HG02623 (cell line): ENCODE results near the gene SLC2A4.

ENCODE experiments used
- ATAC-seq: cut with Tn5 transposase; IDR thresholded peaks from one replicate; pipeline ENCODE4 v1.9.1; 2021; ENCODE audit warnings: moderate library complexity; ENCODE audit not compliant: unreplicated experiment

SLC2A4 gene

GRCh38 chr17:7246779-7247178 is 34.7 kb upstream of the SLC2A4 start:
- no peak for ATAC-seq

DNA sequence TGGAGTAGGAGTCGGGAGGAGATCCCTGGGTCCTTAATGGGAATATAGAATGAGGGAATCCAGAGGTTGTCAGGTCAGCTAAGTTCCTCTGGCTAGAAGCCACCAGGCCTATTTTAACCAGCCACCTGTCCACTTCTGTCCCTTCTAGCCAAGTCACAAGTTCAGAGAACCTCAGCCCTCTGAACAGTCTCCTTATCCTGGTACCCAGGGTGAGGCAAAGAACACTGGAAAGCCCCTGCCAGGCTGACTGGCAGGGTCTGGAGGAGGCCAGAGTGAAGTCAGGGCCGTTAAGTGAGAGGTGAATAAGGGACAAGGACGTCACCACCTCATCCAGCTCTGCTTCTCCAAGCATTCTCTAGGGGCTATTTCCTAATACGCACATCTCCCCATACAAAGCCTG is 32.7 kb upstream of the SLC2A4 start:
- no peak for ATAC-seq

- no peak for ATAC-seq
Measured at GRCh38 chr17:7249214-7249613, 32.3 kb upstream of the SLC2A4 start.

DNA sequence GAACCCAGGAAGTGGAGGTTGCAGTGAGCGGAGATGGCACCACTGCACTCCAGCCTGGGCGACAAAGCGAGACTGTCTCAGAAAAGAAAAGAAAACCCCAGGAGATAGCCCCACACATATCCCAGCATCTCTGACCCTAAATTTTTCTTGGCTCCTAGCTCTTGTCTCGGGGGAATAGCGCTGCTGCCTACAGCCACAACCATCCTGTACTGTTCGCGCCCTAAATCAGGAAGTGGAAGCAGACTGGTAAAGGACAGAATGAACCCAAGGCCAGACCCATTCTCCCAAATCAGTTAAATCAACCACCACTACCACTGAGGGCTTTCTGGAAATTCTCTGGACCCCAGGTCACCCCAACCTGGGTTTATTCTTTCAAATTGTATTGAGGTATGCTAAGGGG is 31.7 kb upstream of the SLC2A4 start:
- ATAC-seq = no peak

- ATAC-seq = no peak
Measured at GRCh38 chr17:7250695-7251627, 30.6 kb upstream of the SLC2A4 start.

DNA sequence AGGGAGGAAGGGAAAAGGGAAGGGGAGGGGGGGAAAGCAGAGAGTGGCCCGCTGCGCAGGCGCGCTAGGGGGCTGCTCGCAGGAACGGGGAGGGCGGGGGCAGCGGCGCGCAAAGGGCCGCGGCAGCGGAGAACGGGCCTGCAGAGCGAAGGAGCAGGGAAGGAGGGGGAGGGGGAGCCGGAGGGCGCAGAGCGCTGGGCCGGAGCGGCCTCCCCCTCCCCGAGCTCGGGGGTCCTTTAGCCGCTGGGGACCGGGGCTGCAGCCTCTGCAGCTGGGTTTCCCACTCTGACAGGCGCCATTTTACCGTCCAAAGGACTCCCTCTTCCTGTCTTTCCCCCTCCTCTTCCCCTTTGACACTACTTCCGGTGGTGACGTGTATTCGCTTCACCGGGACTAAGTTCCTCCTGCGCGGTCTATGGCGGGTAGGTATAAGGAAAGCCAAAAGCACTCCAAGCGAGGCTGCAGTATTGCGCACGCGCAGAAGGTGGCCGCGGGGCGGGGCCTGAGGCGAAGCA is 29.8 kb upstream of the SLC2A4 start, which contains the start of gene CTDNEP1:
CTDNEP1 (minus strand) TSS at position 74 of the 515 bp plus-strand sequence. CDS start 438 bp downstream, outside the sequence.
- peak; percentile 79 for ATAC-seq

GRCh38 chr17:7252176-7253043 is 29.1 kb upstream of the SLC2A4 start, which contains the start of gene ELP5:
ELP5 (plus strand) TSS chr17:7252215; CDS start chr17:7252551, 336 bp downstream.
- ATAC-seq = peak; percentile 40

GRCh38 chr17:7253082-7253481 is 28.4 kb upstream of the SLC2A4 start:
- ATAC-seq = no peak

- ATAC-seq = no peak
Measured at GRCh38 chr17:7254511-7254910, 27.0 kb upstream of the SLC2A4 start.

- no peak for ATAC-seq
Measured at GRCh38 chr17:7256766-7257456, 24.6 kb upstream of the SLC2A4 start.

- ATAC-seq = no peak
Measured at GRCh38 chr17:7258731-7259554, 22.6 kb upstream of the SLC2A4 start.

DNA sequence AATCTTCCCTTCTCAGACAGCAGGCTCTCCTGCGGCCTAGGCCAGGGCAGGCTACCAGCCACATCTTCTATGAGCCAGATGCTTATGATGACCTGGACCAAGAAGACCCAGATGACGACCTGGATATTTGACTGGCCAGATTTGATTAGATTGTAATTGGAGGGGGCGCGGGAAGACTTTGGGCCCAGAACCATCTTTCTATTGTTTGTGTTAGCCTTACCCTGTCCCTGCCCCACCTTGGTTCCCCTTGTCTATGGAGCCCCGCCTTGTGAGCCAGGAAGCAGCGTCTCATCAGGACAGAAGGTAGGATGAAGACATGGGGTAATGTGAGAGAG is 22.0 kb upstream of the SLC2A4 start:
- no peak for ATAC-seq

GRCh38 chr17:7260151-7260550 is 21.4 kb upstream of the SLC2A4 start:
- ATAC-seq = no peak

DNA sequence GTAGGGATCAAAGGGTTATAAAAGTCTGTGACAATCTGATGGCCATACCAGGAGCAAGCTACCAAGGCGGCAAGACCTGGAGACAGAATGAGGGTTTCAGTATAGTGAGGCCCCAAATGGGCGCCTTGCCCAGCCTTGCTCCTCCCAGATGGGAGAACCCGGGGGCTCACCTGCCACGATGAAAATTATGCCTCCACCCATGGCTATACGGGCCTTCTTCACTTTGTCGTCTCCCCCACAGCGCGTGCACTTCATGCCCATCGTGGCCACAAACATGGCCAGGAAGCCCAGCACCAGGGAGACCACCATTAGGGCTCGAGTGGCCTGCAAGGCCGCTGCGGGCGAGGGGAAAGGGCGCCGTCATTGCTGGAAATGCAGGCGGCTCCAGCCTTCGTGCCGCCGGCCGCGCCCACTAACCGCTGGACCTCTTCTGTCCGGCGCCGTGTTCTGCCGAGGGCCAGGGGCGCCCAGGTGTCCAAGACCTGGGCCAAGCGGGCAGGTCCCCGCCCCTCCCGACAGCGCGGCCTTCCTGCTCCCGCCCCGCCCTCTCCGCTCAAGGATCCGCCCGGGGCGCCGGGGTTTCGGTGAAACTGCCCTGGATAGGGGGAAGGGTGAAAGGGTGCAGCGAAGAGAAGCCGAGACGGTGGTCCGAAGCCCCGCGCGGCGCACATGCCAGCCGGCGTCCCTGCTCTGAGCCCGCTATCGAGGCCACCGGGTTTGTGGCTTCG is 20.7 kb upstream of the SLC2A4 start:
- ATAC-seq = no peak

DNA sequence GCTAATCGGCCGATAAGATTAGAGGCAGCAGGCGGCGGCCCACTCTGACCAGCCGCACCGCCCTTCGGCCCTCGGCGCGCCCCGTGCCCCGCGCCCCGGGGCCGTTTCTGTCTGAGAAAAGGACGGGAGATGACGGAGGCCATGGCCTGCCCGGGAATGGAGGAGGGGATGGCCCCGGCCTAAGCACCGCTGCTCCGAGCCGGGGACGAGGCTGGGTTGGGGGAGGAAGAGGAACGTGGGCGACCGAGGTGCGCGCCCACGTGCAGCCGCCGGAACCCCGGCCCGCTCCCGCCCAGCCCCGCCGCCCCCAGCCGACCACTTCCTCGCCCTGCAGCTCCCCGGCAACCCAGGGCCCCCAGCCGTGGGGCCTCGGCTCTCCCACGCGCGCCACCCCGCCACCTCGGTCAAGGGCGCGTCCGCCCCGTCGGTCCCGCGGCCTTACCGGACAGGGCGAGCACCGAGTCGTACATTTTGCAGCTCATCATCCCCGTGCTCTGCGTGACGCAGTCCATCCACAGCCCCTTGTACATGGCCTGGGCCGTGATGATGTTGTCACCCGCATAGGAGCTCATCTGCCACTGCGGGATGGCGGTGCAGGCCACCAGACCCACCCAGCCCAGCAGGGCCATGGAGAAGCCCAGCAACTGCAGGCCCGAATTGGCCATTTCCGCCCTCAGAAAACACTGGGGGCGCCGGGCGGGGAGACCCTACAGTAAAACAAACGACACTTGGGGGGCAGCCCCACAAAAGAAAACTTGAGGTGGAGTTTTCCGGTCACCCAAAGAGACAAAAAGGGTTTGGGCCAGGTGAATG is 19.9 kb upstream of the SLC2A4 start:
- ATAC-seq = no peak

DNA sequence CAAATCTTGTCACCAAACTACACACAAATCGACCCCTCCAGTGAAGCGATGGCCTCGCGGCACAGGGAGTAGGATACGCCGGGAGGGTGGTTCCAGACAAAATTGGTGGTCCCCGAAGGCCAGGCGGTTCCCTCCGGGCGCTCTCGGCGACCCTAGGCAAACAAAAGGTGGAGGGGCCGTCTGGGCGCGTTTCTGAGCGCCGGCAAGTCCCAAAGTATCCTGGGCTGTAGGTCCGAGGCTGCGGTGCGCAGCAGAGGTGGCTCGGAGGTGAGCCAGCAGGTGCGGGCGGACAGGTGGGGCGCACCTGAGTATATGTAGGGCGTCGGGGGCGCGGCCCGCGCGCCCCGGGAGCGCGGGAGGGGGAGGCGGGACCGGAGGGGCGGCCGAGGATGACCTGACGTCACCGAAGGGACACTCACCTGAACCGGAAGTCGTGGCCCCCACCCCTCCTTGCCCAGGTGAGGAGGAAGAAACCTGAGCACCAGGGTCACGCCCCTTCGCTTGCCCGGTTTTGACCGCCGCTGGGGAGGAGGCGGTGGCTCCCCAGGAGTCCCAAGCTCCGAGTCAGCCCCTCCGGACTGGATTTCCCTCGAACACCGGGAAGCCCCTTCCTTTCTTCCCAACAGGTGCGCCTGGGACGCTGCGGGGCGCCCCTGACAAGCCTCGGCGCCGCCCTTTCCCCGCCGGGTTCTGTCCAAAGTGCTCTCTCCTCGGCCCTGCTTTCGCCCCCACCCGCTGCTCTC is 19.2 kb upstream of the SLC2A4 start, which contains the start of gene CLDN7:
CLDN7 (minus strand) TSS at position 287 of the 743 bp plus-strand sequence. CDS start 435 bp downstream, outside the sequence.
- ATAC-seq = no peak

DNA sequence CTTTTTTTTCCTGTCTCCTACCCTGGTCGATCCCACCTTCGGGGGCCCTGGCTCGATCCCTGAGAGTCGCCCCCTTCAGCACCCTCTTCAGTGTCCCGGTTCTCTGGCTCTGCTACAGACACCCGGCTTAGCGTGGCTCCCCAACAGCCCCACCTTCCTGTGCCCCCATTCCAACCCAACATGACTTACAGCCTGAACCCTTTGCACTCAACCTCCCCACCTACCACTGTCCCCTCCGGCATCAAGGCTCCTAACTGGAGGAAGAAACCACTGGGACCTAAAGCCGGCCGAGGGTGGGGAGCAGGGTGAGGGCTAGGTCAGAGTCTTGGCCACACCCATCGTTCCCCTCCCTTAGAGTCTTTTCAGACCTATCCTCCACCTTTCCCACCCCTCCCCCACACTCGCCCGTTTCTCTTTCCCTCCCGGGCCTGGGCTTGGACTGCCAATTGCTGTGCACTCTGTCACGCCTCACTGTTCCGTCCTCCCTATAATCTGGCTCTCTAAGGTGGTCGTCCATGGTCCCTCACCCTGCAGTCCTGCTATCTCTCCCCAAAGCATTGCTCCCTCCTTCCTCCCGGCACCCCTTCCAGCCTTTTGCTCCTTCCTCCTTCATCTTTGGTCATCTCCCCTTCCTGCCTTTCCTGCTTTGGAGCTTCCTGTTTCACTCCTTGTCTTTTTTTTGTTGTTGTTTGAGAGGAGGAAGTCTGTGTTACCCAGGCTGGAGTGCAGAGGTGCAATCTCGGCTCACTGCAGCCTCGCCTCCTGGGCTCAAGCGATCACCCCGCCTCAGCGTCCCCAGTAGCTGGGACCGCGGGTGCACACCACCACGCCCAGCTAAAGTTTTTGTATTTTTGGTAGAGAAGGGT is 18.4 kb upstream of the SLC2A4 start:
- ATAC-seq = no peak
